ENCODE measurements around the gene IRAK2.

The IRAK2 gene

DNA sequence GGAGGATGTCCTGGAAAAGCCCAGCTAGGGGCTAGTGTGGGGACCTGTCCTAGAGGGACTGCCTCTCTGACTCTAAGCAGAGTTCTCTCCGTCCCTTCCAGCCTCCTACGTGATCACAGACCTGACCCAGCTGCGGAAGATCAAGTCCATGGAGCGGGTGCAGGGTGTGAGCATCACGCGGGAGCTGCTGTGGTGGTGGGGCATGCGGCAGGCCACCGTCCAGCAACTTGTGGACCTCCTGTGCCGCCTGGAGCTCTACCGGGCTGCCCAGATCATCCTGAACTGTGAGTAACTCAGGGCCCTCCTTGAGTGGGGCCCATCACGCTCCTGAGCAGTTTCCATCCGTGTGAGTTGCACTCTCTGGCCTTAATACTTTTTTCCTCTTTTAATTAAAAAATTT lies 13.0 kb downstream of the IRAK2 start:
- no peaks in the 10 kb centered on the region for H3K9me3 ChIP-seq (ENCODE audit: insufficient read depth, low read depth, low read length)
- no peak overlapping the region for H2BK5ac ChIP-seq (ENCODE audit: low read depth, low read length, poor library complexity)
- no peak overlapping the region for H4K91ac ChIP-seq (ENCODE audit: low read depth, low read length)
- H3K23ac ChIP-seq (ENCODE audit: low read length) = no peak overlapping the region
- H3K14ac ChIP-seq (ENCODE audit: low read length) = no peak overlapping the region
- no peak overlapping the region for H3K18ac ChIP-seq (ENCODE audit: low read length)
- H3K36me3 ChIP-seq (ENCODE audit: control insufficient read depth in 1 of 2, insufficient read depth in 2 of 2, low read length in 2 of 2) = no peaks in the 10 kb centered on the region
- H4K8ac ChIP-seq (ENCODE audit: low read depth, low read length) = no peak overlapping the region
- H2AK5ac ChIP-seq (ENCODE audit: low read length) = no peak overlapping the region
- H3K4me2 ChIP-seq (ENCODE audit: low read length) = no peak overlapping the region
- H4K12ac ChIP-seq (ENCODE audit: low read depth, low read length) = no peak overlapping the region
- no CpG with 5 or more reads among the region's 12 CpGs for WGBS (ENCODE audit: extremely low coverage, insufficient coverage, insufficient read length)
- H3K4ac ChIP-seq (ENCODE audit: low read depth, low read length) = no peak overlapping the region
- H3K4me3 ChIP-seq (ENCODE audit: low read depth, low read length) = no peak overlapping the region
- H2AFZ ChIP-seq (ENCODE audit: insufficient read depth, low read length, poor library complexity) = no peak overlapping the region
- H2BK12ac ChIP-seq (ENCODE audit: low read length) = no peak overlapping the region
- no peak overlapping the region for H2BK120ac ChIP-seq (ENCODE audit: insufficient read depth, low read length, poor library complexity)
- H3K79me1 ChIP-seq (ENCODE audit: low read length) = no peaks in the 10 kb centered on the region
- no peak for DNase-seq
- no peak overlapping the region for H3K9ac ChIP-seq (ENCODE audit: low read length)
- peaks cover 5 to 8% of the 10 kb centered on the region in 2 experiments for H3K4me1 ChIP-seq (ENCODE audit: control insufficient read depth in 1 of 2, insufficient read depth in 2 of 2, low read length in 2 of 2)
- H3K27me3 ChIP-seq (ENCODE audit: insufficient read depth, low read length) = no peaks in the 10 kb centered on the region
- H3K27ac ChIP-seq (ENCODE audit: low read depth, low read length) = no peak overlapping the region
- no peaks in the 10 kb centered on the region for H3K79me2 ChIP-seq (ENCODE audit: control insufficient read depth, insufficient read depth, low read length, poor library complexity)

DNA sequence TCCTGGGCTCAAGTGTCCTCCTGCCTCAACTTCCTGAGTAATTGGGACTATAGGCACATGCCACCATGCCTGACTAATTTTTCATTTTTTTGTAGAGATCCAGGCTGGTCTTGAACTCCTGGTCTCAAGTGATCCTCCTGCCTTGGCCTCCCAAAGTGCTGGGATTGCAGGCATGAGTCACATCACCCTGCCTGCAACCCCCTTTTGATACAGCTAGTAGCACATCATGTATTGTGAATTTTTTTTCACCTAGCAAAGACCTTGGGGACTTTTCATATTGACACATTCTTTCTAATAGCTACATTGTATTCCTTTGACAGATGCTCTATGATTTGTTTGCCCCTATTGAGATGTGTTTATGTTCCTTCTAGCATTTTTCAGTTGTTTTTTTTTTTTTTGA lies 14.2 kb downstream of the IRAK2 start:
- H3K4me1 ChIP-seq (ENCODE audit: control insufficient read depth in 1 of 2, insufficient read depth in 2 of 2, low read length in 2 of 2) = peaks cover 4 to 6% of the 10 kb centered on the region in 2 experiments
- H3K27ac ChIP-seq (ENCODE audit: low read depth, low read length) = no peak overlapping the region
- H3K79me1 ChIP-seq (ENCODE audit: low read length) = no peaks in the 10 kb centered on the region
- H3K23ac ChIP-seq (ENCODE audit: low read length) = no peak overlapping the region
- H3K9ac ChIP-seq (ENCODE audit: low read length) = no peak overlapping the region
- no peak overlapping the region for H3K4me3 ChIP-seq (ENCODE audit: low read depth, low read length)
- H2BK5ac ChIP-seq (ENCODE audit: low read depth, low read length, poor library complexity) = no peak overlapping the region
- no peak overlapping the region for H2BK120ac ChIP-seq (ENCODE audit: insufficient read depth, low read length, poor library complexity)
- DNase-seq = no peak
- H4K91ac ChIP-seq (ENCODE audit: low read depth, low read length) = no peak overlapping the region
- no peak overlapping the region for H3K4ac ChIP-seq (ENCODE audit: low read depth, low read length)
- H3K9me3 ChIP-seq (ENCODE audit: insufficient read depth, low read depth, low read length) = no peaks in the 10 kb centered on the region
- H3K27me3 ChIP-seq (ENCODE audit: insufficient read depth, low read length) = no peaks in the 10 kb centered on the region
- H2AFZ ChIP-seq (ENCODE audit: insufficient read depth, low read length, poor library complexity) = no peak overlapping the region
- no peak overlapping the region for H2BK12ac ChIP-seq (ENCODE audit: low read length)
- H3K18ac ChIP-seq (ENCODE audit: low read length) = no peak overlapping the region
- no peaks in the 10 kb centered on the region for H3K79me2 ChIP-seq (ENCODE audit: control insufficient read depth, insufficient read depth, low read length, poor library complexity)
- no peak overlapping the region for H4K8ac ChIP-seq (ENCODE audit: low read depth, low read length)
- H3K4me2 ChIP-seq (ENCODE audit: low read length) = no peak overlapping the region
- no peak overlapping the region for H4K12ac ChIP-seq (ENCODE audit: low read depth, low read length)
- no peaks in the 10 kb centered on the region for H3K36me3 ChIP-seq (ENCODE audit: control insufficient read depth in 1 of 2, insufficient read depth in 2 of 2, low read length in 2 of 2)
- no peak overlapping the region for H3K14ac ChIP-seq (ENCODE audit: low read length)
- H2AK5ac ChIP-seq (ENCODE audit: low read length) = no peak overlapping the region

DNA sequence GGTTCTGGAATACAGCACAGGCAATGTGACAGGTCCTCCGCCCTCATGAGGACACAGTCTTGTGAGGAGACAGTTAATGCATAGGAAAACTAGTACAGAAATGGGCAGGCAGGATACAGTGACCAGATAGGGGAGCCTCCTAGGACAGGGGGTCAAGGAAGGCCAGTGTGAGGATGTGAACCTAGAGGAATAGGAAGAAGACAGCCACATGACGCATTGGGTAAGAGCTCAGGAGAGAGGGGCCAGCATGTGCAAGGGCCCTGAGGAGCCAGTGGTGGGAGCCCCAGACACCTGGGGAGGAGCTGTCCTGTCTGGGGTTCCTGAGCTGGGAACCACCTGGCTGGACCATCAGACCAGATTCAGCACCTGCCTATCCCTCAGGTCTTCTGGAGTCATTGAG lies 15.6 kb downstream of the IRAK2 start:
- Histone ChIP-seq H3K79me2 (ENCODE audit: control insufficient read depth, insufficient read depth, low read length, poor library complexity) (no peaks in the 10 kb centered on the region), H3K9me3 (ENCODE audit: insufficient read depth, low read depth, low read length) (no peaks in the 10 kb centered on the region), H3K4me1 (ENCODE audit: control insufficient read depth in 1 of 2, insufficient read depth in 2 of 2, low read length in 2 of 2) (peaks cover 0 to 8% of the 10 kb centered on the region in 2 experiments), H3K4ac (ENCODE audit: low read depth, low read length) (no peak overlapping the region), H3K23ac (ENCODE audit: low read length) (no peak overlapping the region), H3K18ac (ENCODE audit: low read length) (no peak overlapping the region), H3K14ac (ENCODE audit: low read length) (no peak overlapping the region), H3K36me3 (ENCODE audit: control insufficient read depth in 1 of 2, insufficient read depth in 2 of 2, low read length in 2 of 2) (no peaks in the 10 kb centered on the region), H4K91ac (ENCODE audit: low read depth, low read length) (no peak overlapping the region), H4K8ac (ENCODE audit: low read depth, low read length) (no peak overlapping the region), H3K9ac (ENCODE audit: low read length) (no peak overlapping the region), H3K27ac (ENCODE audit: low read depth, low read length) (no peak overlapping the region), H2BK12ac (ENCODE audit: low read length) (no peak overlapping the region), H3K27me3 (ENCODE audit: insufficient read depth, low read length) (no peaks in the 10 kb centered on the region), H3K4me2 (ENCODE audit: low read length) (no peak overlapping the region), H2AFZ (ENCODE audit: insufficient read depth, low read length, poor library complexity) (no peak overlapping the region), H3K79me1 (ENCODE audit: low read length) (no peaks in the 10 kb centered on the region), H2AK5ac (ENCODE audit: low read length) (no peak overlapping the region), H4K12ac (ENCODE audit: low read depth, low read length) (no peak overlapping the region), H2BK5ac (ENCODE audit: low read depth, low read length, poor library complexity) (no peak overlapping the region), H3K4me3 (ENCODE audit: low read depth, low read length) (no peak overlapping the region), H2BK120ac (ENCODE audit: insufficient read depth, low read length, poor library complexity) (no peak overlapping the region)
- no peak for DNase-seq
- no CpG with 5 or more reads among the region's 2 CpGs for WGBS (ENCODE audit: extremely low coverage, insufficient coverage, insufficient read length)

GRCh38 chr3:10180738-10181295 lies 16.1 kb downstream of the IRAK2 start:
- Histone ChIP-seq H3K27me3 (ENCODE audit: insufficient read depth, low read length) (no peaks in the 10 kb centered on the region), H3K27ac (ENCODE audit: low read depth, low read length) (no peak overlapping the region), H3K4ac (ENCODE audit: low read depth, low read length) (no peak overlapping the region), H2AFZ (ENCODE audit: insufficient read depth, low read length, poor library complexity) (no peak overlapping the region), H3K23ac (ENCODE audit: low read length) (no peak overlapping the region), H3K79me2 (ENCODE audit: control insufficient read depth, insufficient read depth, low read length, poor library complexity) (no peaks in the 10 kb centered on the region), H3K4me2 (ENCODE audit: low read length) (no peak overlapping the region), H2BK120ac (ENCODE audit: insufficient read depth, low read length, poor library complexity) (no peak overlapping the region), H2BK12ac (ENCODE audit: low read length) (no peak overlapping the region), H3K79me1 (ENCODE audit: low read length) (no peaks in the 10 kb centered on the region), H2BK5ac (ENCODE audit: low read depth, low read length, poor library complexity) (no peak overlapping the region), H3K4me3 (ENCODE audit: low read depth, low read length) (no peak overlapping the region), H3K14ac (ENCODE audit: low read length) (no peak overlapping the region), H3K9me3 (ENCODE audit: insufficient read depth, low read depth, low read length) (no peaks in the 10 kb centered on the region), H3K18ac (ENCODE audit: low read length) (no peak overlapping the region), H4K8ac (ENCODE audit: low read depth, low read length) (no peak overlapping the region), H2AK5ac (ENCODE audit: low read length) (no peak overlapping the region), H4K12ac (ENCODE audit: low read depth, low read length) (no peak overlapping the region), H3K4me1 (ENCODE audit: control insufficient read depth in 1 of 2, insufficient read depth in 2 of 2, low read length in 2 of 2) (peaks cover 0 to 8% of the 10 kb centered on the region in 2 experiments), H4K91ac (ENCODE audit: low read depth, low read length) (no peak overlapping the region), H3K9ac (ENCODE audit: low read length) (no peak overlapping the region), H3K36me3 (ENCODE audit: control insufficient read depth in 1 of 2, insufficient read depth in 2 of 2, low read length in 2 of 2) (no peaks in the 10 kb centered on the region)
- WGBS (ENCODE audit: extremely low coverage, insufficient coverage, insufficient read length) = no CpG with 5 or more reads among the region's 10 CpGs
- DNase-seq = no peak
